Loucy (cell line): ENCODE results near the gene SERTAD3.
A peak's percentile ranks its signal among the peaks of the same experiment; 100 is the strongest.

ENCODE experiments used
- CTCF ChIP-seq: fragments of 200-600 bp; sonication (generic); conservative IDR thresholded peaks from 2 replicates; pipeline ENCODE4 v1.5.1; 2014; ENCODE audit warnings: mild to moderate bottlenecking, antibody characterized with exemption, low read length
- EZH2phosphoT487 ChIP-seq: fragments of 200-600 bp; IDR thresholded peaks from 2 replicates; pipeline ENCODE4 v1.6.1; 2018; ENCODE audit warnings: antibody characterized with exemption, mild to moderate bottlenecking, moderate library complexity, borderline replicate concordance

- TF ChIP-seq CTCF = peak; percentile 74
- no peak for TF ChIP-seq EZH2phosphoT487
These were observed 20.2 kb upstream of the SERTAD3 start for GRCh38 chr19:40464059-40465024.
